GM23248 (cell line): ENCODE measurements around the gene ZC3H4.

ENCODE experiments used
- EZH2 ChIP-seq: fragments of 200-600 bp; sonication (generic); IDR thresholded peaks from 2 replicates; pipeline ENCODE4 v1.6.1; 2018; ENCODE audit warnings: antibody characterized with exemption, mild to moderate bottlenecking; ENCODE audit not compliant: insufficient read depth, poor library complexity, severe bottlenecking
- EZH2phosphoT487 ChIP-seq: fragments of 200-600 bp; sonication (generic); IDR thresholded peaks from 2 replicates; pipeline ENCODE4 v1.6.1; 2018; ENCODE audit warnings: antibody characterized with exemption, moderate library complexity, mild to moderate bottlenecking, low read depth; ENCODE audit not compliant: insufficient read depth

GRCh38 chr19:47069795-47070194 lies 43.8 kb downstream of the ZC3H4 start:
- TF ChIP-seq EZH2phosphoT487 (no peak), EZH2 (no peak)
